HL-60 (cell line): ENCODE measurements around the gene CNOT3.

Source experiments
- DNase-seq, 2 experiments: peaks; one replicate each; pipeline ENCODE4 v3.0.0-alpha.2; 2010 to 2020; ENCODE audit warnings: low read depth in 1 of 2, low spot score in 1 of 2
- H3K27ac ChIP-seq: fragments of 250-450 bp; sonication (Bioruptor Pico); replicated peaks from 2 replicates; pipeline ENCODE4 v1.5.1; 2020; ENCODE audit warnings: mild to moderate bottlenecking, moderate library complexity
- H3K27me3 ChIP-seq: fragments of 250-450 bp; sonication (Bioruptor Pico); 2 replicates; pipeline ENCODE4 v1.5.1; 2021; ENCODE audit warnings: mild to moderate bottlenecking, moderate library complexity; ENCODE audit not compliant: insufficient read depth, poor library complexity, severe bottlenecking
- H3K4me3 ChIP-seq: replicated peaks from 2 replicates; pipeline ENCODE4 v1.5.1; 2011; ENCODE audit warnings: mild to moderate bottlenecking, control low read depth, low read length; ENCODE audit not compliant: insufficient read depth
- CTCF ChIP-seq: IDR thresholded peaks from one replicate; pipeline ENCODE4 v1.5.1; 2011; ENCODE audit warnings: low read length, control low read depth, inconsistent platforms; ENCODE audit not compliant: insufficient read depth
- GABPA ChIP-seq: IDR thresholded peaks from 2 replicates; pipeline ENCODE4 v1.6.1; 2012; ENCODE audit warnings: low read depth
- POLR2AphosphoS5 ChIP-seq: IDR thresholded peaks from 2 replicates; pipeline ENCODE4 v1.6.1; 2012; ENCODE audit warnings: low read depth
- REST ChIP-seq: IDR thresholded peaks from 2 replicates; pipeline ENCODE4 v1.6.1; 2012; ENCODE audit warnings: low read depth; ENCODE audit not compliant: insufficient replicate concordance
- SPI1 ChIP-seq: IDR thresholded peaks from 2 replicates; pipeline ENCODE4 v1.6.1; 2012; ENCODE audit warnings: low read depth, mild to moderate bottlenecking, borderline replicate concordance

The CNOT3 gene

GRCh38 chr19:54162241-54162805 is 24.8 kb downstream of the CNOT3 start:
- TF ChIP-seq SPI1: no peak
- no peak for TF ChIP-seq REST
- TF ChIP-seq POLR2AphosphoS5: peak; percentile 30; the same call in 1 of the 2 replicates
- DNase-seq: peak; percentile 94 to 95
- Histone ChIP-seq H3K27ac (0 out of 2 replicates have a peak overlapping the region, but pooled peaks have one; percentile 13), H3K4me3 (peak overlapping the region; percentile 50), H3K27me3 (peaks cover 2% of the 10 kb centered on the region)

GRCh38 chr19:54162884-54163283 is 25.3 kb downstream of the CNOT3 start:
- TF ChIP-seq GABPA: no peak
- no peak for TF ChIP-seq REST
- 0 out of 2 replicates have a peak overlapping the region, but pooled peaks have one; percentile 13 for H3K27ac ChIP-seq
- no peak for DNase-seq
- peaks cover 2% of the 10 kb centered on the region for H3K27me3 ChIP-seq
- peak overlapping the region; percentile 50 for H3K4me3 ChIP-seq

- Histone ChIP-seq H3K27me3 (peaks cover 2% of the 10 kb centered on the region), H3K4me3 (no peak overlapping the region), H3K27ac (no peak overlapping the region)
- peak in 1 of 2 experiments; percentile 17 for DNase-seq
- TF ChIP-seq POLR2AphosphoS5 (no peak), CTCF (no peak), REST (no peak), GABPA (no peak), SPI1 (no peak)
Observed at GRCh38 chr19:54164369-54165068, 27.0 kb downstream of the CNOT3 start.

- no peak for DNase-seq
- Histone ChIP-seq H3K27ac (no peak overlapping the region), H3K4me3 (no peak overlapping the region), H3K27me3 (peaks cover 2% of the 10 kb centered on the region)
- TF ChIP-seq SPI1 (no peak), POLR2AphosphoS5 (no peak), GABPA (no peak), CTCF (no peak), REST (no peak)
Observed at GRCh38 chr19:54165222-54165621, 27.7 kb downstream of the CNOT3 start.
